ENCODE data around the gene CHRNA1.

GRCh38 chr2:174781298-174781697 lies 17.0 kb upstream of the CHRNA1 start:
- TF ChIP-seq GATA3 (IDR thresholded peaks at IDR 0.05; ENCODE audit: low read depth, low read length) (no peak), GATA2 (IDR thresholded peaks at IDR 0.05; ENCODE audit: low read depth, low read length) (no peak)

Measured in SH-SY5Y (cell line).